WERI-Rb-1 (cell line): ENCODE data around the gene SORD.
A peak's percentile ranks its signal among the peaks of the same experiment; 100 is the strongest.
"Not testable (repeated sequence)": the region's sequence is repeated elsewhere in the genome, so short reads cannot be mapped to it uniquely, and the experiment has no call there.

ENCODE experiments used
- DNase-seq: peaks from one replicate; pipeline ENCODE4 v3.0.0-alpha.2; 2020
- H3K27ac ChIP-seq: fragments of 250-450 bp; sonication (Bioruptor Pico); 2 replicates; pipeline ENCODE4 v1.5.1; 2020; ENCODE audit warnings: mild to moderate bottlenecking, moderate library complexity
- H3K27me3 ChIP-seq: fragments of 250-450 bp; sonication (Bioruptor Pico); 2 replicates; pipeline ENCODE4 v1.5.1; 2021; ENCODE audit warnings: mild to moderate bottlenecking, low read depth, moderate library complexity; ENCODE audit not compliant: insufficient read depth, severe bottlenecking
- H3K36me3 ChIP-seq: fragments of 250-450 bp; sonication (Bioruptor Pico); 2 replicates; pipeline ENCODE4 v1.5.1; 2020; ENCODE audit warnings: mild to moderate bottlenecking, moderate library complexity
- H3K4me3 ChIP-seq: 2 replicates; pipeline ENCODE4 v1.5.1; 2011; ENCODE audit warnings: low read depth, mild to moderate bottlenecking, control low read depth, low read length
- H3K9me3 ChIP-seq: fragments of 250-450 bp; sonication (Bioruptor Pico); 2 replicates; pipeline ENCODE4 v1.5.1; 2021; ENCODE audit warnings: mild to moderate bottlenecking, moderate library complexity; ENCODE audit not compliant: severe bottlenecking
- TF ChIP-seq, protein P1 (sequence below): IDR thresholded peaks from 2 replicates; pipeline ENCODE4 v1.5.1; 2011; ENCODE audit warnings: low read depth, mild to moderate bottlenecking, control low read depth, inconsistent platforms, low read length

SORD gene

DNA sequence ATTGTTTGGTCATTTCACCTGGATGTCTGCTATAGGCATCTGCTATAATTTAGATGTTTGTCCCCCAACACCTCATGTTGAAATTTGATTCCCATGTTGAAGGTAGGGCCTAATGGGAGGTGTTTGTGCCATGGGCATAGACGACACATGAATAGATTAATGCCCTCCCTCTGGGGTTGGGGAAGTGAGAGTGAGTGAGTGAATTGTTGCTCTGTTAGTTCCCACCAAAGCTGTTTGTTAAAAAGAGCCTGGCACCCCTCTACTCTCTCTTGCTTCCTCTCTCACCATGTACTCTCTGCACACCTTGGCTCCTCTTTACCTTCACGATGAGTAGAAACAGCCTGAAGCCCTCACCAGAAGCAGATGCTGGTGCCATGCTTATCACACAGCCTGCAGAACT lies 23.9 kb upstream of the SORD start:
- no peaks in the 10 kb centered on the region for H3K27me3 ChIP-seq
- no peak overlapping the region for H3K27ac ChIP-seq
- H3K4me3 ChIP-seq, result no peak overlapping the region
- TF ChIP-seq, protein P1, sequence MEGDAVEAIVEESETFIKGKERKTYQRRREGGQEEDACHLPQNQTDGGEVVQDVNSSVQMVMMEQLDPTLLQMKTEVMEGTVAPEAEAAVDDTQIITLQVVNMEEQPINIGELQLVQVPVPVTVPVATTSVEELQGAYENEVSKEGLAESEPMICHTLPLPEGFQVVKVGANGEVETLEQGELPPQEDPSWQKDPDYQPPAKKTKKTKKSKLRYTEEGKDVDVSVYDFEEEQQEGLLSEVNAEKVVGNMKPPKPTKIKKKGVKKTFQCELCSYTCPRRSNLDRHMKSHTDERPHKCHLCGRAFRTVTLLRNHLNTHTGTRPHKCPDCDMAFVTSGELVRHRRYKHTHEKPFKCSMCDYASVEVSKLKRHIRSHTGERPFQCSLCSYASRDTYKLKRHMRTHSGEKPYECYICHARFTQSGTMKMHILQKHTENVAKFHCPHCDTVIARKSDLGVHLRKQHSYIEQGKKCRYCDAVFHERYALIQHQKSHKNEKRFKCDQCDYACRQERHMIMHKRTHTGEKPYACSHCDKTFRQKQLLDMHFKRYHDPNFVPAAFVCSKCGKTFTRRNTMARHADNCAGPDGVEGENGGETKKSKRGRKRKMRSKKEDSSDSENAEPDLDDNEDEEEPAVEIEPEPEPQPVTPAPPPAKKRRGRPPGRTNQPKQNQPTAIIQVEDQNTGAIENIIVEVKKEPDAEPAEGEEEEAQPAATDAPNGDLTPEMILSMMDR, result no peak
- no peak for DNase-seq
- no peaks in the 10 kb centered on the region for H3K9me3 ChIP-seq
- H3K36me3 ChIP-seq, result no peaks in the 10 kb centered on the region

DNA sequence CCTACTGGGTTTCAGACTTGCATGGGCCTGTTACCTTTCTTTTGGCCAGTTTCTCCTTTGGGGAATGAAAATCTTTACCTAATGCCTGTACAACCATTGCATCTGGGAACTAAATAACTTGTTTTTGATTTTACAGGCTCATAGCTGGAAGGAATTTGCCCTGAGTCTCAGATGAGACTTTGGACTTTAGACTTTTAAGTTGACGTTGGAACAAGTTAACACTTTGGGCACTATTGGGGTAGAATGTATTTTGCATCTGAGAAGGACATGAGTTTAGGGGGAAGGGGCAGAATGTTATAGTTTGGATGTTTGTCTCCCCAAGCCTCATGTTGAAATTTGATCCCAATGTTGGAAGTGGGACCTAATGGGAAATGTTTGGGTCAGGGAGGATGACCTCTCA lies 21.8 kb upstream of the SORD start:
- H3K9me3 ChIP-seq, H3K27ac ChIP-seq, DNase-seq, H3K36me3 ChIP-seq, H3K4me3 ChIP-seq, H3K27me3 ChIP-seq: not testable (repeated sequence)

DNA sequence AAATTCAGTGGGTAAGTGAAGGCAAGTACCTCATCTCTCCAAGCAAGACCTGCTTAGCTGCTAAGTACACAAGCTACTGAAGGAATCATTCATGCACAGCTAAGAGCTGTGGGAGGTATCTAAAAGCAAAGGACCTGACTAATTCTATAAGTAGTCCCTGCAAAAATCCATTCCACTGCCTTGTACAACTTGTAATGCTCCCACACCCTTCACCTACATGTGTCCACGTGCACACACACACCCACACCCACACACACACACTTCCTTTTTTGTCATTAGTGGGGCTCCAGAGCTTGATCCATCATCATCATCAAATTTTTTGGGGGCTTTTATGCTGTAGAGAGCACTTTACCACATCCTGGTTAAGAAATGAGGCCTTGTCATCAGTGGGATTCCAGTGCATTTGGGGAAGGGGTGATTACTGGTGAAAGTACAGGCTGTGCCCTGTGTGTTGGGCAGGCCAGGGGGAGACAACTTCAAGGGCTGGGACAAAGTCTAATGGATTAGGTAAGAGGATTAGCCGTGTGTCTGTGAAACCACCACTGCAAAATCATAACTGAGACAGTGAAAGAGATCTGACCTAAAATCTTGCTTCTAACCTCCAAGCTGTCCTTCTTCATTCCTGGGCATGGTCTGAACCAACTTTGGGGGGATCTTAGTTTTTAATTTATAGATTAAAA lies 19.1 kb upstream of the SORD start:
- not testable (repeated sequence) for H3K27me3 ChIP-seq, H3K36me3 ChIP-seq, H3K4me3 ChIP-seq, H3K9me3 ChIP-seq
- peak overlapping the region; percentile 37 for H3K27ac ChIP-seq
- DNase-seq, result peak; percentile 42

DNA sequence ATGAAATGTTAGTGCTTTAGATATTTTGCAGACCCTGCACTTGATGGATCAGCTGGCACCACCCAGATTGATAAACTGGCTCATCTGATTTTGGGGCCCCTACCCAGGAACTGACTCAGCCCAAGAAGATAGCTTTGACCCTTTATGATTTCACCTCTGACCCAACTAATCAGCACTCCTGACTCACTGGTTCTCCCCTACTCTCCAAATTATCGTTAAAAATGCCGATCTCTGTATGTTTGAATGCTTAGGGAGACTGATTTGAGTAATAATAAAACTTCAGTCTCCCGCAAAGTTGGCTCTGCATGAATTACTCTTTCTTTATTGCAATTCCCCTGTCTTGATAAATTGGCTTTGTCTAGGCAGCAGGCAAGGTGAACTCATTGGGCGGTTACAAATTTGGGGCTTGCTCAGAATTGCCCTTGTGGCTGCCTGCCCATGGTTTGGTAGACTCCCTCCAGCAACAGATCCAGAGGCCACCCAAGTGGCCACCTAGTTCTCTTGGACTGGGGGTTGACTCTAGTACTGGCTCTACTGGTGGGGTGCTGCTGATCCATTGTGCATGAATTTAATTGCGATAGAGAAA lies 18.3 kb upstream of the SORD start:
- not testable (repeated sequence) for H3K27me3 ChIP-seq, H3K27ac ChIP-seq, H3K36me3 ChIP-seq, DNase-seq, H3K4me3 ChIP-seq, H3K9me3 ChIP-seq

DNA sequence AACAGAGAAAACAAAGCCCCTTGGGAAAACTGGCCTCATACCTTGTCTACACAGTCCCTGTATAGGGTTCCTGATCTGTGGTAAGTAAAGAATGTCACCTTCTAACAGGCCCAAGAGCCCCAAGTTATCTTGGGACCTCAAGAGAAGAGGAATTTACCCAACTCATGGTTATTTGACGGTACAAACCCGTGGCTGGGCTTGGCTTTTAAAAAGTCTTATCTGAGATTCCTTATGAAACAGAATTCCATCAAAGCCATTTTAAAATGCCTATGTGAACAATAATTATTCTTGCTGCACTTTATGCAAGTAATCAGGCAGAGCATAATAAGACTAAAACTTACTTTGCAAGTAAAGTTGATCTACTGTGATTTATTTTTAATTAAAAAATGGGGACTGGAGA lies 13.9 kb upstream of the SORD start:
- H3K36me3 ChIP-seq, result no peaks in the 10 kb centered on the region
- no peak overlapping the region for H3K4me3 ChIP-seq
- TF ChIP-seq, protein P1, result no peak
- H3K27ac ChIP-seq, result no peak overlapping the region
- DNase-seq, result no peak
- no peaks in the 10 kb centered on the region for H3K27me3 ChIP-seq
- H3K9me3 ChIP-seq, result peaks cover 4% of the 10 kb centered on the region

DNA sequence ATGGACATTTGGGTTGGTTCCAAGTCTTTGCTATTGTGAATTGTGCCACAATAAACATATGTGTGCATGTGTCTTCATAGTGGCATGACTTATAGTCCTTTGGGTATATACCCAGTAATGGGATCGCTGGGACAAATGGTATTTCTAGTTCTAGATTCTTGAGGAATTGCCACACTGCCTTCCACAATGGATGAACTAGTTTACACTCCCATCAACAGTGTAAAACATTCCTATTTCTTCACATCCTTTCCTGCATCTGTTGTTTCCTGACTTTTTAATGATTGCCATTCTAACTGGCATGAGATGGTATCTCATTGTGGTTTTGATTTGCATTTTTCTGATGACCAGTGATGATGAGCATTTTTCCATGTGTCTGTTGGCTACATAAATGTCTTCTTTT lies 7.9 kb upstream of the SORD start:
- not testable (repeated sequence) for DNase-seq, H3K27me3 ChIP-seq

DNA sequence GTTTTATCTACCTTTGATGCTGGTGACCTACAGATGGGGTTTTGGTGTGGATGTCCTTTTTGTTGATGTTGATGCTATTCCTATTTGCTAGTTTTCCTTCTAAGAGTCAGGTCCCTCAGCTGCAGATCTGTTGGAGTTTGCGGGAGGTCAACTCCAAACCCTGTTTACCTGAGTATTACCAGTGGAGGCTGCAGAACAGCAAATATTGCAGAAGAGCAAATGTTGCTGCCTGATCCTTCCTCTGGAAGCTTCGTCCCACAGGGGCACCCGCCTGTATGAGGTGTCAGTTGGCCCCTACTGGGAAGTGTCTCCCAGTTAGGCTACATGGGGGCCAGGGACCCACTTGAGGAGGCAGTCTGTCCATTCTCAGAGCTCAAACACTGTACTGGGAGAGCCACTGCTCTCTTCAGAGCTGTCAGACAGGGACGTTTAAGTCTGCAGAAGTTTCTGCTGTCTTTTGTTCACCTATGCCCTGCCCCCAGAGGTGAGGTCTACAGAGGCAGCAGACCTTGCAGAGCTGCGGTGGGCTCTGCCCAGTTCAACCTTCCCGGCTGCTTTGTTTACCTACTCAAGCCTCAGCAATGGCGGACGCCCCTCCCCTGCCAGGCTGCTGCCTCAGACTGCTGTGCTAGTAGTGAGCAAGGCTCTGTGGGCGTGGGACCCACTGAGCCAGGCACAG lies 2.6 kb upstream of the SORD start:
- not testable (repeated sequence) for H3K9me3 ChIP-seq, H3K4me3 ChIP-seq, H3K27ac ChIP-seq, DNase-seq, H3K36me3 ChIP-seq, H3K27me3 ChIP-seq

More for the DNA sequence above, 7.9 kb upstream of the SORD start:
- not testable (repeated sequence) for H3K9me3 ChIP-seq, H3K36me3 ChIP-seq, H3K4me3 ChIP-seq, H3K27ac ChIP-seq

DNA sequence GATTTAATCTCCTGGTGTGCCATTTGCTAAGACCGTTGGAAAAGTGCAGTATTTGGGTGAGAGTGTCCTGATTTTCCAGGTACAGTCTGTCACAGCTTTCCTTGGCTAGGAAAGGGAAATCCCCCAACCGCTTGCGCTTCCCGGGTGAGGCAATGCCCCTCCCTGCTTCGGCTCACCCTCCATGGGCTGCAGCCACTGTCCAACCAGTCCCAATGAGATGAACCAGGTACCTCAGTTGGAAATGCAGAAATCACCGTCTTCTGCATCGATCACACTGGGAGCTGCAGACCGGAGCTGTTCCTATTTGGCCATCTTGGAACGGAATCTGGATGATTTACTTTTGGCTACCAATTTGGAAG lies 2.1 kb upstream of the SORD start:
- DNase-seq, H3K36me3 ChIP-seq: not testable (repeated sequence)

DNA sequence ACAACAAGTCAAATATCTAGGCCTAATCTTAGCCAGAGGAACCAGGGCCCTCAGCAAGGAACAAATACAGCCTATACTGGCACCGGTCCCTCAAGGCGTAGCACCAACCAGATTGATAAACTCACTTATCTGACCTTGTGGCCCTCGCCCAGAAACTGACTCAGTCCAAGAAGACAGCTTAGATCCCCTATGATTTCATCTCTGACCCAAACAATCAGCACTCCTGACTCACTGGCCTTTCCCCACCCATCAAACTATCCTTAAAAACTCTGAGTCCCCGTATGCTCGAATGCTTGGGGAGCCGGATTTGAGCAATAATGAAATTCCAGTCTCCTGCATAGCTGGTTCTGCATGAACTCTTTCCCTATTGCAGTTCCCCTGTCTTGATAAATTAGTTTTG lies 1.6 kb upstream of the SORD start:
- TF ChIP-seq, protein P1, result no peak
- no peak overlapping the region for H3K27ac ChIP-seq

More for the DNA sequence above, 2.1 kb upstream of the SORD start:
- not testable (repeated sequence) for H3K4me3 ChIP-seq, H3K9me3 ChIP-seq, H3K27me3 ChIP-seq, H3K27ac ChIP-seq

More for the DNA sequence above, 1.6 kb upstream of the SORD start:
- Histone ChIP-seq H3K36me3 (no peaks in the 10 kb centered on the region), H3K27me3 (no peaks in the 10 kb centered on the region), H3K4me3 (no peak overlapping the region), H3K9me3 (peaks cover 1% of the 10 kb centered on the region)
- no peak for DNase-seq
